HepG2 (cell line): ENCODE results near the gene CTCF. TPM values are rescaled to one million over a fixed set of nuclear protein-coding genes. Genes with fewer than 3 reads are reported as not detected.

ENCODE experiments used
- CBFB ChIP-seq: sonication (generic); formaldehyde crosslinking; IDR thresholded peaks from 2 replicates; pipeline ENCODE4 v1.4.0; 2020; ENCODE audit warnings: missing genetic modification reagents
- HNF1A ChIP-seq, 2 experiments: sonication (generic) in 1 of 2; formaldehyde crosslinking in 1 of 2; IDR thresholded peaks; 2 replicates each; pipeline versions ENCODE4 v1.4.0 to v1.6.1; 2016 to 2020; ENCODE audit warnings: borderline replicate concordance in 1 of 2, low read depth in 1 of 2, mild to moderate bottlenecking in 1 of 2, missing genetic modification reagents in 1 of 2
- ZKSCAN8 ChIP-seq: IDR thresholded peaks from 2 replicates; pipeline ENCODE4 v1.6.1; 2016; ENCODE audit warnings: borderline replicate concordance, missing genetic modification reagents, missing compliant biosample characterization
- ZNF142 ChIP-seq: sonication (generic); formaldehyde crosslinking; IDR thresholded peaks from 2 replicates; pipeline ENCODE4 v1.4.0; 2020; ENCODE audit warnings: missing genetic modification reagents
- polyA plus RNA-seq, 8 experiments: library from polyadenylated mRNA; depleted of rRNA in 3 of 8; stranded (reverse) in 7 of 8; unstranded in 1 of 8; fragments of >200 nt; fragmentation: Illumina TruSeq in 4 of 8; extraction: Trizol in 4 of 8; gene quantifications; 2 replicates each; pipeline versions ENCODE4 v1.2.1 to v1.2.3, GENCODE V29; 2011 to 2016; ENCODE audit warnings: low read depth in 4 of 8, missing spikeins in 1 of 8, mixed read lengths in 1 of 8; ENCODE audit not compliant: insufficient read depth in 1 of 8
- total RNA-seq, 5 experiments: library from RNA; depleted of rRNA; stranded (reverse); fragments of >200 nt; fragmentation: Illumina TruSeq; extraction: Trizol; gene quantifications; 2 replicates each; pipeline ENCODE4 v1.2.3, GENCODE V29; 2016; ENCODE audit warnings: low read depth in 1 of 5
- TF ChIP-seq, protein P1 (sequence below): sonication (generic); formaldehyde crosslinking; IDR thresholded peaks from 2 replicates; pipeline ENCODE4 v1.5.0; 2020; ENCODE audit warnings: mild to moderate bottlenecking, missing genetic modification reagents, borderline replicate concordance
- TF ChIP-seq, protein P2 (sequence below), 2 experiments: sonication (generic) in 1 of 2; formaldehyde crosslinking in 1 of 2; IDR thresholded peaks; 2 replicates each; pipeline versions ENCODE4 v1.6.1 to v1.9.0; 2014 to 2022; ENCODE audit warnings: antibody characterized with exemption in 1 of 2, borderline replicate concordance in 1 of 2, inconsistent platforms in 1 of 2, low read depth in 1 of 2, missing genetic modification reagents in 1 of 2

CTCF gene
- total and polyA plus RNA-seq, 2 of the 13 experiments (the other 11 are each of a cell fraction or from before 2014, with no cell fraction given): 19.5 to 37.5 TPM

DNA sequence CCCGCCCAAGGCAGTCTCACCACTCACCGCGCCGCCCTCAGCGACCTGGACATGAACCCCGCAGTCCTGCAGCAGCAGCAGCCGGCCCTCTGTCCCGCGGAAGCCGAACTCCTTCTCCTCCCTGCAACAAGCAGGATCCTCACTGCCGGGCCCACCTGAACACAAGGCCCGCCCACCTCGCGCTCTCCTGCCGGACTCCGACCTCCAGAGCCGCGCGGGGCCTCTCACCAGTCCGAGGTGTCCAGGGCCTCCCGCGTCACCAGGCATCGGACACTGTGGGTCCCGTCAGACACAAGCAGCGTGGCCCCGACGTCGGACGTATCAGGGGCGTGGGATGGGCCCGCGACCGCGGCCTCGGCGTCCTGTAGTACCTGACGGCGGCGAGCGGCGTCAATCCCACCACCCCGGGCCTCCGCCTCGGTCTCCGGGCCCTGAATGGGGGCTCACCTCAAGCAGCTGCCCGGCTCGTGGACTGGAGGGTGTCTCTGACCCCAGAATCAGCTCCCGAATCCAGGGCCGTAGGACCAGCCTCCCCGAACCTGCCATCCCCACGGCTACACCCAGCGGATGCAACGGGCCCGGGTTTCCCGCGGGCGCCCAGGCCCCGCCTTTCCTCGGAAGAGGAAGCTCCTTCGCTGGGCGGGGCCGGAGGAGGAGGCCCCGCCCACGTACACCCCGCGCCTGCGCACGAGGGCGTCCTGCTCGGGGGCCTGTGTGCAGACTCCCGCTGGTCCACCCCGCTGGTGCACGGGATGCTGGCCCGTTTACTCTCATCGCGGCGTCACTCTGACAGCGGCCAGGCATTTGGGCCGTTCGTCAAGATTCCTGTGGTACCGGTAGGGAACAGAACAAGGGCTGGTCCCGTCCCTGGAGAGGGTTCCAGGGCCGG is 97.6 kb downstream of the CTCF start, which contains the start of gene ACD (continued):
- TF ChIP-seq, protein P1, sequence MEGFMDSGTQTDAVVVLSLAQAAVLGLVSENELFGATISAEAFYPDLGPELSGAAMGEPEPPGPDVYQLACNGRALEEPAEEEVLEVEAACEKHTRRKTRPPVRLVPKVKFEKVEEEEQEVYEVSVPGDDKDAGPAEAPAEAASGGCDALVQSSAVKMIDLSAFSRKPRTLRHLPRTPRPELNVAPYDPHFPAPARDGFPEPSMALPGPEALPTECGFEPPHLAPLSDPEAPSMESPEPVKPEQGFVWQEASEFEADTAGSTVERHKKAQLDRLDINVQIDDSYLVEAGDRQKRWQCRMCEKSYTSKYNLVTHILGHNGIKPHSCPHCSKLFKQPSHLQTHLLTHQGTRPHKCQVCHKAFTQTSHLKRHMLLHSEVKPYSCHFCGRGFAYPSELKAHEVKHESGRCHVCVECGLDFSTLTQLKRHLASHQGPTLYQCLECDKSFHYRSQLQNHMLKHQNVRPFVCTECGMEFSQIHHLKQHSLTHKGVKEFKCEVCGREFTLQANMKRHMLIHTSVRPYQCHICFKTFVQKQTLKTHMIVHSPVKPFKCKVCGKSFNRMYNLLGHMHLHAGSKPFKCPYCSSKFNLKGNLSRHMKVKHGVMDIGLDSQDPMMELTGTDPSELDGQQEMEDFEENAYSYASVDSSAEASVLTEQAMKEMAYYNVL (CRISPR knock-in tag): 0 out of 2 replicates have a peak, but pooled peaks have one; percentile 45
- TF ChIP-seq, protein P2, sequence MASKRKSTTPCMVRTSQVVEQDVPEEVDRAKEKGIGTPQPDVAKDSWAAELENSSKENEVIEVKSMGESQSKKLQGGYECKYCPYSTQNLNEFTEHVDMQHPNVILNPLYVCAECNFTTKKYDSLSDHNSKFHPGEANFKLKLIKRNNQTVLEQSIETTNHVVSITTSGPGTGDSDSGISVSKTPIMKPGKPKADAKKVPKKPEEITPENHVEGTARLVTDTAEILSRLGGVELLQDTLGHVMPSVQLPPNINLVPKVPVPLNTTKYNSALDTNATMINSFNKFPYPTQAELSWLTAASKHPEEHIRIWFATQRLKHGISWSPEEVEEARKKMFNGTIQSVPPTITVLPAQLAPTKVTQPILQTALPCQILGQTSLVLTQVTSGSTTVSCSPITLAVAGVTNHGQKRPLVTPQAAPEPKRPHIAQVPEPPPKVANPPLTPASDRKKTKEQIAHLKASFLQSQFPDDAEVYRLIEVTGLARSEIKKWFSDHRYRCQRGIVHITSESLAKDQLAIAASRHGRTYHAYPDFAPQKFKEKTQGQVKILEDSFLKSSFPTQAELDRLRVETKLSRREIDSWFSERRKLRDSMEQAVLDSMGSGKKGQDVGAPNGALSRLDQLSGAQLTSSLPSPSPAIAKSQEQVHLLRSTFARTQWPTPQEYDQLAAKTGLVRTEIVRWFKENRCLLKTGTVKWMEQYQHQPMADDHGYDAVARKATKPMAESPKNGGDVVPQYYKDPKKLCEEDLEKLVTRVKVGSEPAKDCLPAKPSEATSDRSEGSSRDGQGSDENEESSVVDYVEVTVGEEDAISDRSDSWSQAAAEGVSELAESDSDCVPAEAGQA (IDR thresholded peaks at IDR 0.05; ENCODE audit: low read depth): 0 out of 2 replicates have a peak, but pooled peaks have one; percentile 9
- TF ChIP-seq, protein P2 (CRISPR knock-in tag; IDR thresholded peaks at IDR 0.05; ENCODE audit: borderline replicate concordance): no peak; the same call in none of the 2 replicates
- TF ChIP-seq ZNF142 (CRISPR knock-in tag): peak; percentile 26; the same call in 1 of the 2 replicates
- TF ChIP-seq CBFB (CRISPR knock-in tag): 0 out of 2 replicates have a peak, but pooled peaks have one; percentile 28
- peak; percentile 31; the same call in 1 of the 2 replicates for TF ChIP-seq ZKSCAN8 (CRISPR knock-in tag)
- no peak for TF ChIP-seq HNF1A (IDR thresholded peaks at IDR 0.05; ENCODE audit: low read depth)
- TF ChIP-seq HNF1A (CRISPR knock-in tag; IDR thresholded peaks at IDR 0.05; ENCODE audit: borderline replicate concordance): peak; percentile 59
